HL-60 (cell line): ENCODE results near the gene SH3BP2.

Source experiments
- POLR2AphosphoS5 ChIP-seq: IDR thresholded peaks from 2 replicates; pipeline ENCODE4 v1.6.1; 2012; ENCODE audit warnings: low read depth
- SPI1 ChIP-seq: IDR thresholded peaks from 2 replicates; pipeline ENCODE4 v1.6.1; 2012; ENCODE audit warnings: low read depth, mild to moderate bottlenecking, borderline replicate concordance
- TF ChIP-seq, protein P1 (sequence below): IDR thresholded peaks from one replicate; pipeline ENCODE4 v1.5.1; 2011; ENCODE audit warnings: low read length, control low read depth, inconsistent platforms; ENCODE audit not compliant: insufficient read depth
- TF ChIP-seq, protein P2 (sequence below): IDR thresholded peaks from 2 replicates; pipeline ENCODE4 v1.6.1; 2012; ENCODE audit warnings: low read depth; ENCODE audit not compliant: insufficient replicate concordance

DNA sequence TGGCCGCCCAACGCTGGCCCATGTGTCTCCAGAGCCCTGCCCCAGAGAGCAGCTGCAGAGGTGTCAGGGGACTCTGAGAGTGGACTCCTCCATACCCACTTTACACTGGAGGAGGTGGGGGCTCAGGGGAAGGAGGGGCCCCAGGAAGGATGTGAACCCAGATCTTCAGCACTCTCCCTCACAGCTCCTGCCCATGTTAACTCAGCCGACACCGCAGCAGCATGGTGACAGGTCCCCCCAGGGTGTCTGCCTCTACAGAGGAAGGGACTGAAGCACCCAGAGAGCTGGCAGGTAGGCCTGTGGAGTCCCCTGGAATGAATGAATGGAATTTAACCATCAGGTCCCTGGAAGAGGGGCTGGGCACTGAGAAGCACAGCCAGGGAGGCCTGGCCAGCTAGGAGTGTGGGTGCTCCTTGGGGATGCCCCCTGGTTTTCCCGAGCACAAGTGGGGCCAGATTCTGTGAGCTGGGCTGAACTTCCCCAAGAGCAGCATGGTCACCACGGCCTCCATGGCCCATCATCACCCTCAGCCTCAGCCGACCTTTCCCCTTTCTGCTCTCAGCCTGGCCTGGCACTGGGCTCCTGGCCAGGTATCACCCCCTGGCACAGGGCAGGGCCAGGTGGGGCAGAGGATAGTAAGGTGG, 21.9 kb downstream of the SH3BP2 start:
- TF ChIP-seq SPI1, result no peak
- TF ChIP-seq, protein P1, sequence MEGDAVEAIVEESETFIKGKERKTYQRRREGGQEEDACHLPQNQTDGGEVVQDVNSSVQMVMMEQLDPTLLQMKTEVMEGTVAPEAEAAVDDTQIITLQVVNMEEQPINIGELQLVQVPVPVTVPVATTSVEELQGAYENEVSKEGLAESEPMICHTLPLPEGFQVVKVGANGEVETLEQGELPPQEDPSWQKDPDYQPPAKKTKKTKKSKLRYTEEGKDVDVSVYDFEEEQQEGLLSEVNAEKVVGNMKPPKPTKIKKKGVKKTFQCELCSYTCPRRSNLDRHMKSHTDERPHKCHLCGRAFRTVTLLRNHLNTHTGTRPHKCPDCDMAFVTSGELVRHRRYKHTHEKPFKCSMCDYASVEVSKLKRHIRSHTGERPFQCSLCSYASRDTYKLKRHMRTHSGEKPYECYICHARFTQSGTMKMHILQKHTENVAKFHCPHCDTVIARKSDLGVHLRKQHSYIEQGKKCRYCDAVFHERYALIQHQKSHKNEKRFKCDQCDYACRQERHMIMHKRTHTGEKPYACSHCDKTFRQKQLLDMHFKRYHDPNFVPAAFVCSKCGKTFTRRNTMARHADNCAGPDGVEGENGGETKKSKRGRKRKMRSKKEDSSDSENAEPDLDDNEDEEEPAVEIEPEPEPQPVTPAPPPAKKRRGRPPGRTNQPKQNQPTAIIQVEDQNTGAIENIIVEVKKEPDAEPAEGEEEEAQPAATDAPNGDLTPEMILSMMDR, result no peak
- TF ChIP-seq, protein P2, sequence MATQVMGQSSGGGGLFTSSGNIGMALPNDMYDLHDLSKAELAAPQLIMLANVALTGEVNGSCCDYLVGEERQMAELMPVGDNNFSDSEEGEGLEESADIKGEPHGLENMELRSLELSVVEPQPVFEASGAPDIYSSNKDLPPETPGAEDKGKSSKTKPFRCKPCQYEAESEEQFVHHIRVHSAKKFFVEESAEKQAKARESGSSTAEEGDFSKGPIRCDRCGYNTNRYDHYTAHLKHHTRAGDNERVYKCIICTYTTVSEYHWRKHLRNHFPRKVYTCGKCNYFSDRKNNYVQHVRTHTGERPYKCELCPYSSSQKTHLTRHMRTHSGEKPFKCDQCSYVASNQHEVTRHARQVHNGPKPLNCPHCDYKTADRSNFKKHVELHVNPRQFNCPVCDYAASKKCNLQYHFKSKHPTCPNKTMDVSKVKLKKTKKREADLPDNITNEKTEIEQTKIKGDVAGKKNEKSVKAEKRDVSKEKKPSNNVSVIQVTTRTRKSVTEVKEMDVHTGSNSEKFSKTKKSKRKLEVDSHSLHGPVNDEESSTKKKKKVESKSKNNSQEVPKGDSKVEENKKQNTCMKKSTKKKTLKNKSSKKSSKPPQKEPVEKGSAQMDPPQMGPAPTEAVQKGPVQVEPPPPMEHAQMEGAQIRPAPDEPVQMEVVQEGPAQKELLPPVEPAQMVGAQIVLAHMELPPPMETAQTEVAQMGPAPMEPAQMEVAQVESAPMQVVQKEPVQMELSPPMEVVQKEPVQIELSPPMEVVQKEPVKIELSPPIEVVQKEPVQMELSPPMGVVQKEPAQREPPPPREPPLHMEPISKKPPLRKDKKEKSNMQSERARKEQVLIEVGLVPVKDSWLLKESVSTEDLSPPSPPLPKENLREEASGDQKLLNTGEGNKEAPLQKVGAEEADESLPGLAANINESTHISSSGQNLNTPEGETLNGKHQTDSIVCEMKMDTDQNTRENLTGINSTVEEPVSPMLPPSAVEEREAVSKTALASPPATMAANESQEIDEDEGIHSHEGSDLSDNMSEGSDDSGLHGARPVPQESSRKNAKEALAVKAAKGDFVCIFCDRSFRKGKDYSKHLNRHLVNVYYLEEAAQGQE, result no peak
- TF ChIP-seq POLR2AphosphoS5, result no peak
